ENCODE data around the gene MBD3.
"Not testable (repeated sequence)": the region's sequence is repeated elsewhere in the genome, so short reads cannot be mapped to it uniquely, and the experiment has no call there.

The MBD3 gene

DNA sequence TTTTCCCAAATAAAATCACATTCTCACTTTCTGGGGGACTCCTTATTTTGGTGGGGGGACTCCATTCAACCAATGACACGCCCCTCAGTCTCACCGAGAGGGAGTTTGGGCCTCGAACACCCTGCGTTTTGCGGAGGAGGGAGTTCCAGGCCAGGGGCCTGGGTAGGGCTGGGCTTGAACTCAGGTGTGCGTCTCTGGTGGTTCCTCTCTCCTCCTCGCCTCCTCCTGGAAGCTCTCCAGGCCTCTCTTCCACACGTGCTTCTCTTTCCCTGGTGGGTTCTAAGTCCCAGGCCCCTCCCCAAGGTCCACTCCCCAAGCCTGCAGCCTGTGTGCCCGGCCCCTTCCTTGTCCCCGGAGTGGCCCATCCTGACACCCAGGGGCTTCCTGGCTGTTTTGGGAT lies 39.2 kb downstream of the MBD3 start:
- Histone ChIP-seq H3K27me3 (ENCODE audit: insufficient read depth, insufficient read length) (no peaks in the 10 kb centered on the region), H3K4me1 (ENCODE audit: insufficient read depth, insufficient read length) (peaks cover 11% of the 10 kb centered on the region), H3K9me3 (ENCODE audit: insufficient read depth, low read length) (no peaks in the 10 kb centered on the region), H3K4me3 (ENCODE audit: insufficient read length, low read depth) (no peak overlapping the region), H3K9ac (ENCODE audit: insufficient read length, low read depth) (no peak overlapping the region), H3K36me3 (ENCODE audit: insufficient read depth, insufficient read length, low read length) (peaks cover 29% of the 10 kb centered on the region)
- no peak for TF ChIP-seq SUZ12 (IDR thresholded peaks at IDR 0.05; ENCODE audit: extremely low read depth, insufficient read depth, insufficient read length)
- no peak for TF ChIP-seq YY1 (IDR thresholded peaks at IDR 0.05; ENCODE audit: insufficient read depth, insufficient read length)
- TF ChIP-seq ZNF274 (IDR thresholded peaks at IDR 0.05; ENCODE audit: low read depth, low read length), result no peak
- no peak for DNase-seq (ENCODE audit: low read depth, low spot score)

DNA sequence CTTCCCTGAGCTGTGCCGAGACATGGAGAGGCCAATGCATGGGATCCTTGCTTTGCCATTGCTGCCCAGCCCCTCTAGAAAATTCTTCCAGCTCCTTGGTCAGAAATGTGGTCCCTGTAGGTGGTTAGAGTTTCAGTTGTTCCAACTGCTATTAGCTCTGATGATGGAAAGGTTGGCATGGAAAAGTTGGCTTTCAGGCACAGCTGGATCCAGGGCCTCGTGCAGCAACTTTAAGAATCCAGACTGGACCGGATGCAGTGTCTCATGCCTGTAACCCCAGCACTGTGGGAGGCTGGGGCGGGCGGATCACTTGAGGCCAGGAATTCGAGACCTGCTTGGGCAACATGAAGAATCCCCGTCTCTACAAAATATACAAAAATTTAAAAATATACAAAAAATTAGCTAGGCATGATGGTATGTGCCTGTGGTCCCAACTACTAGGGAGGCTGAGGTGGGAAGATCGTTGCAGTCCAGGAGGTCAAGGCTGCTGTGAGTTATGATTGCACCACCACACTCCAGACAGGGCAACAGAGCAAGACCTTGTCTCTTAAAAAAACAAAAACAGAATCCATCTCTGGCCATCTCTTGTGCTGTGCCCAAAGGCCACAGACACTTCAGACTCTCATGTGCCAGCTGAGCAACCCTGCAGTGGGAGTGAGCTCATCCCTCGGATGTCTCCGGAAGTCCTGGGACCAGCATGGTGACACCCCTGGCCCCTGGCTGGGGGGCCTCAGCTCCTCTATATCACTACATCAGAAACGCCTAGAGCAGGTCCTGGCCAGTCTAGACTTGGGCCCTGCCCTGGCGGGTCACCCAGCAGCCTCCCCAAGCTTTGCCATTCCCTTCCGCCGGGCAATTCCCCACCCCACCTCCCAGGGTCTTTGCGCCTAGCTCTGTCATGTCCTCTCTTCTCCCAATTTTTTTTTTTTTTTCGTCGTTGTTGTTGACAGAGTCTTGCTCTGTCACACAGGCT lies 41.3 kb downstream of the MBD3 start:
- no peaks in the 10 kb centered on the region for H3K9me3 ChIP-seq (ENCODE audit: insufficient read depth, low read length)
- H3K4me3 ChIP-seq (ENCODE audit: insufficient read length, low read depth), result no peak overlapping the region
- peaks cover 11% of the 10 kb centered on the region for H3K4me1 ChIP-seq (ENCODE audit: insufficient read depth, insufficient read length)
- no peak overlapping the region for H3K9ac ChIP-seq (ENCODE audit: insufficient read length, low read depth)
- H3K36me3 ChIP-seq (ENCODE audit: insufficient read depth, insufficient read length, low read length), result peaks cover 20% of the 10 kb centered on the region
- no peak for DNase-seq (ENCODE audit: low read depth, low spot score)
- TF ChIP-seq SUZ12 (IDR thresholded peaks at IDR 0.05; ENCODE audit: extremely low read depth, insufficient read depth, insufficient read length) (no peak), YY1 (IDR thresholded peaks at IDR 0.05; ENCODE audit: insufficient read depth, insufficient read length) (no peak), ZNF274 (IDR thresholded peaks at IDR 0.05; ENCODE audit: low read depth, low read length) (no peak)
- H3K27me3 ChIP-seq (ENCODE audit: insufficient read depth, insufficient read length), result no peaks in the 10 kb centered on the region

DNA sequence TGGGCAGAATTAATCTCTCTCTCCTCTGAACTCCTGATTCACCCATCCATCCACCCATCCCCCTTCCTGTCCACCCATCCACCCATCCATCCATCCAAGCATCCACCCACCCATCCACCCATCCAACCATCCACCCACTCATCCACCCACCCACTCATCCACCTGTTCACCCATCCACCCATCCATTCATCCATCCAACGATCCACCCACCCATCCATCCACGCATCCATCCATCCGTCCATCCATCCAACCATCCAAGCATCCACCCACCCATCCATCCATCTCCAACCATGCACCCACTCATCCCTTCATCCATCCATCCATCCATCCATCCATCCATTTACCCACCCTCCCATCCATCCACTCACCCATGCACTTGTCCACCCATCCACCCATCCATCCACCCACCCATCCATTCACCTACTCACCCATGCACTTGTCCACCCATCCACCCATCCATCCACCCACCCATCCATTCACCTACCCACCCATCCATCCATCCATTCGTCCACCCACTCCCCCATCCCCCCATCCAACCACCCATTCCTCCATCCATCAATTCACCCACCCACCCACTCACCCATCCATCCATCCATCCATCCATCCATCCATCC lies 43.2 kb downstream of the MBD3 start:
- TF ChIP-seq YY1 (IDR thresholded peaks at IDR 0.05; ENCODE audit: insufficient read depth, insufficient read length), result no peak
- TF ChIP-seq SUZ12 (IDR thresholded peaks at IDR 0.05; ENCODE audit: extremely low read depth, insufficient read depth, insufficient read length), result no peak
- no peaks in the 10 kb centered on the region for H3K9me3 ChIP-seq (ENCODE audit: insufficient read depth, low read length)
- peaks cover 7% of the 10 kb centered on the region for H3K4me1 ChIP-seq (ENCODE audit: insufficient read depth, insufficient read length)
- no peak for DNase-seq (ENCODE audit: low read depth, low spot score)
- H3K27me3 ChIP-seq (ENCODE audit: insufficient read depth, insufficient read length), result peaks cover 7% of the 10 kb centered on the region
- no peak overlapping the region for H3K9ac ChIP-seq (ENCODE audit: insufficient read length, low read depth)
- H3K36me3 ChIP-seq (ENCODE audit: insufficient read depth, insufficient read length, low read length), result peaks cover 5% of the 10 kb centered on the region
- no peak overlapping the region for H3K4me3 ChIP-seq (ENCODE audit: insufficient read length, low read depth)

DNA sequence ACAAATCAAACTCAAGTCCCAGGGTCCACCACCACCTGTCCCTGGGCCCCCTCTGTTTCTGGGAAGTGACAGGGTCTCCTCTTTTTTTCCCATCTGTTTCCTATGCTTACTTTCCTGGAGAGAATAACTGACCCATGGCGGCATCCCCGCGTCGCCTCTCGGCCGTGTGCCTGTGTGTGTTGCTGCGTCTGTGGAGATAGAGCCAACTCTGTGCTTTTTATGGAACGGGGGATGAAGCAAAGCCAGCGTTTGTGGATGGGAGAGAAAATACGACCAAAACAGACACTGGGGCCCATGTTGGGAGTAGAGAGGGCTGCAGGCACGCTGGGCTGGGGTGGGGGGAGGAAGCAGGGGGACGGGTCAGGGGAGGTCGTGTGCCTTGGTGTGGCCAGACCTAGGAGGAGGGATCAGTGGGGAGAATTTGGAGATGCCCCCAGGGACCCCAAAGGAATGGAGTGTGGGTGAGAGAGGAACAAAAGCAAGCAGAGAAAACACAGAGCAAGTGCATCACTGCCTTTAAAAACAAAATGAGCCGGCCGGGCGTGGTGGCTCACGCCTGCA lies 52.2 kb downstream of the MBD3 start:
- no peak for DNase-seq (ENCODE audit: low read depth, low spot score)
- H3K9me3 ChIP-seq (ENCODE audit: insufficient read depth, low read length), result no peaks in the 10 kb centered on the region
- no peak overlapping the region for H3K9ac ChIP-seq (ENCODE audit: insufficient read length, low read depth)
- no peak overlapping the region for H3K4me3 ChIP-seq (ENCODE audit: insufficient read length, low read depth)
- H3K27me3 ChIP-seq (ENCODE audit: insufficient read depth, insufficient read length), result peaks cover under 1% of the 10 kb centered on the region
- no peak for TF ChIP-seq SUZ12 (IDR thresholded peaks at IDR 0.05; ENCODE audit: extremely low read depth, insufficient read depth, insufficient read length)
- peaks cover 4% of the 10 kb centered on the region for H3K4me1 ChIP-seq (ENCODE audit: insufficient read depth, insufficient read length)
- H3K36me3 ChIP-seq (ENCODE audit: insufficient read depth, insufficient read length, low read length), result no peaks in the 10 kb centered on the region

DNA sequence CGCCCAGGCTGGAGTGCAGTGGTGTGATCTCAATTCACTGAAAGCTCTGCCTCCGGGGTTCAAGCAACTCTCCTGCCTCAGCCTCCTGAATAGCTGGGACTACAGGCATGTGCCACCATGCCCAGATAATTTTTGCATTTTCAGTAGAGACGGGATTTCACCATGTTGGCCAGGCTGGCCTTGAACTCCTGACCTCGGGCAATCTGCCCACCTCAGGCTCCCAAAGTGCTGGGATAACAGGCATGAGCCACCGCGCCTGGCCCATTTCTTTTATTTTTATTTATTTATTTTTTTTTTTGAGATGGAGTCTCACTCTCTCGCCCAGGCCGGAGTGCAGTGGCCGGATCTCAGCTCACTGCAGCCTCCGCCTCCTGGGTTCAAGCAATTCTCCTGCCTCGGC lies 52.9 kb downstream of the MBD3 start:
- H3K27me3 ChIP-seq (ENCODE audit: insufficient read depth, insufficient read length), result not testable (repeated sequence)

DNA sequence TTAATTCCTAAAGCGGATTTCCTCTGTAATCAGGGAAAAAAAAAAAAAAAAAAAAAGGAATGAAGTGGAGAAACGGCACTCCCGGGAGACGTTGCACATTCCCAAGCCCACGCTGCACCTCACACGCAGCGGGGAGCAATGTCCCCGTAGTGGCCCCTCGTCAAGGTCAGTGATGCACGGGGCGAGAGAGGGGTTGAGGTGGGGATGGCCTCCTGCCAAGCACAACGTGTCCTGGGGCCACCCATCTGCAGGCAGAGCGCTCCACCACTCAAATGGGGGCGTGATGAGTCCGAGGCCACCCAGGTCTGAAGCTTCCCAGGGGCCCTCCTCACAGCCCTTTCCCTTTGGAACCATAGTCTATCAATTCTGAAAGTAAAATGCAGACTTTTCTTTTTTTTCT lies 53.7 kb downstream of the MBD3 start:
- TF ChIP-seq ZNF274 (IDR thresholded peaks at IDR 0.05; ENCODE audit: low read depth, low read length) (no peak), YY1 (IDR thresholded peaks at IDR 0.05; ENCODE audit: insufficient read depth, insufficient read length) (no peak), SUZ12 (IDR thresholded peaks at IDR 0.05; ENCODE audit: extremely low read depth, insufficient read depth, insufficient read length) (no peak)
- H3K36me3 ChIP-seq (ENCODE audit: insufficient read depth, insufficient read length, low read length), result no peaks in the 10 kb centered on the region
- H3K4me3 ChIP-seq (ENCODE audit: insufficient read length, low read depth), result no peak overlapping the region
- no peaks in the 10 kb centered on the region for H3K9me3 ChIP-seq (ENCODE audit: insufficient read depth, low read length)
- DNase-seq (ENCODE audit: low read depth, low spot score), result no peak
- H3K4me1 ChIP-seq (ENCODE audit: insufficient read depth, insufficient read length), result peaks cover 4% of the 10 kb centered on the region
- no peak overlapping the region for H3K9ac ChIP-seq (ENCODE audit: insufficient read length, low read depth)
- H3K27me3 ChIP-seq (ENCODE audit: insufficient read depth, insufficient read length), result no peaks in the 10 kb centered on the region

More for the DNA sequence above, 52.9 kb downstream of the MBD3 start:
- not testable (repeated sequence) for H3K9ac ChIP-seq (ENCODE audit: insufficient read length, low read depth); H3K9me3 ChIP-seq (ENCODE audit: insufficient read depth, low read length); DNase-seq (ENCODE audit: low read depth, low spot score); H3K4me1 ChIP-seq (ENCODE audit: insufficient read depth, insufficient read length); H3K36me3 ChIP-seq (ENCODE audit: insufficient read depth, insufficient read length, low read length); H3K4me3 ChIP-seq (ENCODE audit: insufficient read length, low read depth)

DNA sequence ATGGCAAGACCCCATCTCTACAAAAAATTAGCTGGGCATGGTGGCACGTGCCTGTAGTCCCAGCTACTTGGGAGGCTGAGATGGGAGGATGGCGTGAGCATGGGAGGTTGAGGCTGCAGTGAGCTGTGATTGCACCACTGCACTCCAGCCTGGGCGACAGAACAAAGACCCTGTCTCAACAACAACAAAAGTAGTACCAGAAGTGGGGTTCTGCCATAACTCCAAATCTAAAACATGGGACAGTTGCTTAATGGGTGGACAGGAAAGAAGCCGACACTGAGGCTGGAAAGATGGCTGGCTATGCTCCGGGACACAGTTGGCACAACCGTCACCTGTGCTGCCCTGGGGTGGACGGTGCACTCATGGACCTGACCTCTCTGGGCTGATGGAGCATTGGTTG lies 57.0 kb downstream of the MBD3 start:
- not testable (repeated sequence) for DNase-seq (ENCODE audit: low read depth, low spot score); H3K9ac ChIP-seq (ENCODE audit: insufficient read length, low read depth); H3K27me3 ChIP-seq (ENCODE audit: insufficient read depth, insufficient read length); H3K4me1 ChIP-seq (ENCODE audit: insufficient read depth, insufficient read length); H3K4me3 ChIP-seq (ENCODE audit: insufficient read length, low read depth); H3K36me3 ChIP-seq (ENCODE audit: insufficient read depth, insufficient read length, low read length); H3K9me3 ChIP-seq (ENCODE audit: insufficient read depth, low read length)
